ENCODE measurements around the gene MYO15B.
A peak's percentile ranks its signal among the peaks of the same experiment; 100 is the strongest.

Gene MYO15B

DNA sequence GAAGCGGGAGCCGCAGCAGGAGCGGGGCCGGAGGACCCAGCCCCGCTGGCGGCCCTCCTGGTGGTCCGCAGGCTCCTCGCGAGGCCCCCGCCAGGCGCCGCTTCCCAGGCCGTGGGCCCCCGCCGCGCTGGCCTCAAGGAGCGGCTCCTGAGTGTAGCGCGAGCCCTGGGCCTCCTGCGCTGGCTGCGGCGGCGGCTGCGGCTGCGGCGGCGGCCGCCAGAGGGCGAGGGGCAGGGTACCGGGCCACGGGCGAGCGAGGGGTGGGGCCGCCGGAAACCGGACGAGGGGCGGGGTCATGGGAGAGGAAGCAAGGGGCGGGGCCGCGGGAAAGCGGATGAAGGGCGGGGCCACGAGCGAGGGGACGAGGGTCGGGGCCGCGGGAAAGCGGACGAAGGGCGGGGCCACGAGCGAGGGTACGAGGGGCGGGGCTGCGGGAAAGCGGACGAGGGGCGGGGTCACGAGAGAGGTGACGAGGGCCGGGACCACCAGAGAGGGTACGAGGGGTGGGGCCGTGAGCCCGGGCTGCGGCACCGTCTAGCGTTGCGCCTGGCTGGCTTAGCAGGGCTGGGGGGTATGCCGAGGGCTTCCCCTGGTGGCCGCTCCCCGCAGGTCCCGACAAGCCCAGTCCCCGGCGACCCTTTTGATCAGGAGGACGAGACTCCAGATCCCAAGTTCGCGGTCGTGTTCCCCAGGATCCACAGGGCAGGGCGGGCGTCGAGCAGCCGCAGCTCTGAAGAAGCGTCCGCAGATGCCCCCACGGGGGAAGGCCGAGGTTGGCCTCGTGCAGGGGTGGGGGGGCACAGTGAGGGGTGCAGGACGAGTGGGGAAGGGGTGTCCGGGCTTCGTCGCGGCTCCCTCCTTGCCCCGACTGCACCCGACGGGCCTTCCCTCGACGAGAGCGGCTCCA is 1.7 kb downstream of the MYO15B start:
- no peaks in the 10 kb centered on the region for H3K36me3 ChIP-seq
- H3K9me3 ChIP-seq (ENCODE audit: severe bottlenecking) = no peaks in the 10 kb centered on the region
- H3K27ac ChIP-seq = peak overlapping the region; percentile 77
- TF ChIP-seq, protein P1, sequence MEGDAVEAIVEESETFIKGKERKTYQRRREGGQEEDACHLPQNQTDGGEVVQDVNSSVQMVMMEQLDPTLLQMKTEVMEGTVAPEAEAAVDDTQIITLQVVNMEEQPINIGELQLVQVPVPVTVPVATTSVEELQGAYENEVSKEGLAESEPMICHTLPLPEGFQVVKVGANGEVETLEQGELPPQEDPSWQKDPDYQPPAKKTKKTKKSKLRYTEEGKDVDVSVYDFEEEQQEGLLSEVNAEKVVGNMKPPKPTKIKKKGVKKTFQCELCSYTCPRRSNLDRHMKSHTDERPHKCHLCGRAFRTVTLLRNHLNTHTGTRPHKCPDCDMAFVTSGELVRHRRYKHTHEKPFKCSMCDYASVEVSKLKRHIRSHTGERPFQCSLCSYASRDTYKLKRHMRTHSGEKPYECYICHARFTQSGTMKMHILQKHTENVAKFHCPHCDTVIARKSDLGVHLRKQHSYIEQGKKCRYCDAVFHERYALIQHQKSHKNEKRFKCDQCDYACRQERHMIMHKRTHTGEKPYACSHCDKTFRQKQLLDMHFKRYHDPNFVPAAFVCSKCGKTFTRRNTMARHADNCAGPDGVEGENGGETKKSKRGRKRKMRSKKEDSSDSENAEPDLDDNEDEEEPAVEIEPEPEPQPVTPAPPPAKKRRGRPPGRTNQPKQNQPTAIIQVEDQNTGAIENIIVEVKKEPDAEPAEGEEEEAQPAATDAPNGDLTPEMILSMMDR (IDR thresholded peaks at IDR 0.05; ENCODE audit: low read depth, low read length) = peak; percentile 70
- peak overlapping the region; percentile 59 for H3K4me3 ChIP-seq (ENCODE audit: low read depth, low read length)
- DNase-seq = peak; percentile 98
- H3K27me3 ChIP-seq (ENCODE audit: insufficient read depth, low read depth, severe bottlenecking) = no peaks in the 10 kb centered on the region

DNA sequence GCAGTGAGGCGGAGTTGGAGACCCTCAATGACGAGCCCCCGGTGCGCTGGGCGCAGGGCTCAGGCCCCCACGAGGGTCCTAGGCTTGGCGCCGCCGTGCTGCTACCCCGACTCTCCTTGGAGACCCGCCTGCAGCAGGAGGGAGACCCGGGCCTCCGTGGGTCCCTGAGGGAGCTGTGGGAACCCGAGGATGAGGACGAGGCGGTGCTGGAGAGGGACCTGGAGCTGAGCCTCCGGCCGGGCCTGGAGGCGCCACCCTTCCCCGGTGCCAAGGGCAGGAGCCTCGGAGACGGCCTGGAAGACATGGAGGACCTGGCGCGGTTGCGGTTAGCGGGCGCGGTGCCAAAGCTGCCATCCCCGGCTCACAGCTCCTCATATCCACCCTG is 2.3 kb downstream of the MYO15B start:
- Histone ChIP-seq H3K4me3 (ENCODE audit: low read depth, low read length) (peak overlapping the region; percentile 59), H3K27ac (peak overlapping the region; percentile 77), H3K27me3 (ENCODE audit: insufficient read depth, low read depth, severe bottlenecking) (no peaks in the 10 kb centered on the region), H3K36me3 (no peaks in the 10 kb centered on the region), H3K9me3 (ENCODE audit: severe bottlenecking) (no peaks in the 10 kb centered on the region)
- TF ChIP-seq, protein P1 (IDR thresholded peaks at IDR 0.05; ENCODE audit: low read depth, low read length) = no peak
- no peak for DNase-seq

DNA sequence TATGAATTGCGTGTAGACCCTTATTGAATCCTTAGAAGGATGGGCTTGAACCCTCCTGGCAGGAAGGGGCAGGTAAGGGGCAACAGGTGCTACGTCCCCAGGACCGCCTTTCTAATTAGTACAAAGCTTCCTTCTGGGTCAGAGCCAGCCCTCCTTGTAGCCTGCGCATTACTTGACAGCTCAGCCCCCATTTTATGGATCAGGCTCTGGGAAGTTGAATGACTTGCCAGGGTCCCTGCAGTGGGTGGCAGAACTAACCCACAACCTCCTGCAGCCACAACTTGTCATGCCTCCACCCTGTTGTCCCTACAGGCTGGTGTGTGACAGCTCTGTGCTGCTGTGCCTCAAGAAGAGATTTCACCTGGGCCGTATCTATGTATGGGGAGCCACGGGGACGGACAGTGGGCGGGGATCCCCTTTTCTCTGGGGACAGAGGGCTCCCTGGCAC is 2.7 kb downstream of the MYO15B start:
- Histone ChIP-seq H3K9me3 (ENCODE audit: severe bottlenecking) (no peaks in the 10 kb centered on the region), H3K4me3 (ENCODE audit: low read depth, low read length) (no peak overlapping the region), H3K27ac (no peak overlapping the region), H3K36me3 (no peaks in the 10 kb centered on the region), H3K27me3 (ENCODE audit: insufficient read depth, low read depth, severe bottlenecking) (no peaks in the 10 kb centered on the region)
- TF ChIP-seq, protein P1 (IDR thresholded peaks at IDR 0.05; ENCODE audit: low read depth, low read length) = no peak
- DNase-seq = no peak

DNA sequence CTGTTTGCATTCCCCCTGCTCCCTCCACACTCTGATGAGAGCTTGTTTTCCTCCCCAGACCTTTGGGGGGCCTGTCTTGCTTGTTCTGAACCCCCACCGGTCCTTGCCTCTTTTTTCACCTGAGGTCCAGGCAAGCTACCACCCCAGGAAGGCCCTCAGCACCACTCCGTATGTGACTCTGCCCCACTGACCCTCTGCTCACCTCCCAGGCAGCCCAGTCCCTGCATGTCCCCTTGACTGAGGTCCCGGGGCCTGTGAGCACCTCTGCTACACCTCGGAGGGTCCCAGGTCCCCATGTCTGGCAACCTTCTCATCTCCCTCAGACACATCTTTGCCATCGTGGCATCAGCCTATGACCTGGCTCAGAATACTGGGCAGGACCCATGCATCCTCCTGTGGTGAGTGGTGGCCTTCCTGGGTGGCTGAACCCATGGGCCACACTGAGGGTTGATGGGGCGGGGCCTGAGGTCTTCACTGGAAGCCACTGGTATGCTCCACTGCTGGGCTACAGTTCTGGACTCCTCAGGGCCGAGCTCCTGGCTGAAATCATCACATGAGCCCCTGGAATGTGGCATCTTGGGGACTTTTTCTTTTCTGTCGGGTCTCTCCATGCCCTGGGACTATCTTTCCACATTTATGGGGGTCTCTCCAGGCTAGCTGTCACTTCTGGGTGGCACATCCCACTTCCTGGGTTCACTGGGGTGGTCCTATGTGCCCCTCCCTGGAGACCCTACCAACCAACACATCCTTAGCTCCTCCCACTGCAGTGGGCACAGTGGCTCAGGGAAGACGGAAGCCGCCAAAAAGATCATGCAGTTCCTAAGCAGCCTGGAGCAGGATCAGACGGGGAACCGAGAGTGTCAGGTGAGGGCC is 3.5 kb downstream of the MYO15B start:
- Histone ChIP-seq H3K4me3 (ENCODE audit: low read depth, low read length) (no peak overlapping the region), H3K9me3 (ENCODE audit: severe bottlenecking) (no peaks in the 10 kb centered on the region), H3K27ac (no peak overlapping the region), H3K36me3 (no peaks in the 10 kb centered on the region), H3K27me3 (ENCODE audit: insufficient read depth, low read depth, severe bottlenecking) (no peaks in the 10 kb centered on the region)
- no peak for DNase-seq
- TF ChIP-seq, protein P1 (IDR thresholded peaks at IDR 0.05; ENCODE audit: low read depth, low read length) = no peak

DNA sequence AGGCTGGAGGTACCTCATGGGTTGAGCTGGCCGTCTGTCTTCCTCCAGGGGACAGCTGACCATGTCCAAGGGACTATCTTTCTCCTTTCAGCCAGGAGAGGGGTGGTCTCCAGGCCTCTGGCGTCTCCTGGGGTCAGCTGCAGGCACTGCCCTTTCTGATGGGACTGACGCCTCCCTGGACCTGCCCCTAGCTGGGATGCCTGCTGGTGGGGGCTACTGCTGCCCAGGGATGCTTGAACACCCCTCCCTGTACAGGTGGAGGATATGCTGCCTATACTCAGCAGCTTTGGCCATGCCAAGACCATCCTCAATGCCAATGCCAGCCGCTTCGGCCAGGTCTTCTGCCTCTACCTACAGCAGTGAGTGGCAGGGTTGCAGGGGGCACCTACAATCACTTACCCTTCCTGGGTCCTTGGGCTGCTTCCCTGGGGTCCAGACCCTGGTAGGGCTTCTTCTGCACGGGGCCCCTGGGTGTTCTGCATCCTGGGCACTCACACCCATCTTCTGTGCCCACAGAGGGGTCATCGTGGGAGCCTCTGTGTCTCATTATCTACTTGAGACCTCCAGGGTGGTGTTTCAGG is 4.2 kb downstream of the MYO15B start:
- H3K4me3 ChIP-seq (ENCODE audit: low read depth, low read length) = no peak overlapping the region
- TF ChIP-seq, protein P1 (IDR thresholded peaks at IDR 0.05; ENCODE audit: low read depth, low read length) = 0 out of 2 replicates have a peak, but pooled peaks have one; percentile 10
- DNase-seq = no peak
- H3K27me3 ChIP-seq (ENCODE audit: insufficient read depth, low read depth, severe bottlenecking) = no peaks in the 10 kb centered on the region
- no peak overlapping the region for H3K27ac ChIP-seq
- no peaks in the 10 kb centered on the region for H3K9me3 ChIP-seq (ENCODE audit: severe bottlenecking)
- no peaks in the 10 kb centered on the region for H3K36me3 ChIP-seq

All from WERI-Rb-1 (cell line).